ENCODE measurements around the gene COG7.
"Not testable (repeated sequence)": the region's sequence is repeated elsewhere in the genome, so short reads cannot be mapped to it uniquely, and the experiment has no call there.

Gene COG7

DNA sequence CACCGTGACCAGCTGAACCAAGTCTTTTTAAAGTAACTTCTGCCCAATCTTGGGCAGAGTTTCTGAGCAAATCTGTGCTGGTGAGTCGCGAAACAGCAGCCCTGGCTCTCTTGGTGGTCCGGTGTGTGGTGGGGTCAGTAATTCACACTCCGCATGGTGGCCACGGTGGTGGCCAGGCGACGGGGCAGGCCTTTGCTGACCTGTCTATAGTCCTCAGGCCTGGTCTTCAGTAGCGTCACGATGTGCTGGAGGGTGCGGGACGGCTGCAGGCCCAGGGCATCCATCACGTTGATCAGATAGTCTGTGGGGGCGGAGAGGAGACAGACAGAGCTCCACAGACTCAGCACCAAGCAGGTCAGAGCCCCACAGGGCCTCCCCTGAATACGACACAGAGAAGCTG, 64.2 kb downstream of the COG7 start:
- Histone ChIP-seq H3K27me3 (ENCODE audit: control insufficient read depth, insufficient read depth, low read length) (no peaks in the 10 kb centered on the region), H3K27ac (ENCODE audit: low read depth, low read length) (no peak overlapping the region), H3K4me1 (ENCODE audit: control insufficient read depth, insufficient read depth, low read length) (no peaks in the 10 kb centered on the region), H3K9ac (ENCODE audit: low read length) (no peak overlapping the region), H3K4me3 (ENCODE audit: low read length) (no peak overlapping the region), H3K36me3 (ENCODE audit: control insufficient read depth, insufficient read depth, low read length) (peaks cover 14% of the 10 kb centered on the region)

GRCh38 chr16:23387666-23388065, 65.3 kb downstream of the COG7 start:
- no peaks in the 10 kb centered on the region for H3K4me1 ChIP-seq (ENCODE audit: control insufficient read depth, insufficient read depth, low read length)
- no peak overlapping the region for H3K27ac ChIP-seq (ENCODE audit: low read depth, low read length)
- peaks cover 14% of the 10 kb centered on the region for H3K36me3 ChIP-seq (ENCODE audit: control insufficient read depth, insufficient read depth, low read length)
- no peak overlapping the region for H3K4me3 ChIP-seq (ENCODE audit: low read length)
- no peaks in the 10 kb centered on the region for H3K27me3 ChIP-seq (ENCODE audit: control insufficient read depth, insufficient read depth, low read length)
- no peak overlapping the region for H3K9ac ChIP-seq (ENCODE audit: low read length)

GRCh38 chr16:23385441-23385840, 67.5 kb downstream of the COG7 start:
- Histone ChIP-seq H3K9ac (ENCODE audit: low read length) (no peak overlapping the region), H3K27ac (ENCODE audit: low read depth, low read length) (no peak overlapping the region), H3K36me3 (ENCODE audit: control insufficient read depth, insufficient read depth, low read length) (peaks cover 2% of the 10 kb centered on the region)

DNA sequence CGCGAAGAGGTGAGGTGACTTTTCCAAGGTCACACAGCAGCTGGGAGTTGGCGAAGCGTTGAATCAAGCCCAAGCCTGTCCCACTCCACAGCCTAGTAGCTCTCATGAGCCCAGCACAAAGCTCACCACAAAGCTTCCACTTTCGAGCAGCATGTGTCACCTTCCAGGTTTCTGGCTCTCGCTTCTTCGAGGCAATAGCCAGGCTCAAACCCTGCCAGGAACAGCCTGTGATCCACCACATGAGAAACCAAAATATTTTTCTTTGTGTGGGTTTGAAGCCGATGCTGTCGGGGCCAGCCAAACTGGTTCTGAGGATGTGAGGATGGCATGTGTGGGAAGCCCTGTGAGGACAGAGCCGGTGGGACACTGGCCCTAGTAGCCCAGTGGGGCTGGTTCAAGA, 68.1 kb downstream of the COG7 start:
- Histone ChIP-seq H3K4me1 (ENCODE audit: control insufficient read depth, insufficient read depth, low read length) (no peaks in the 10 kb centered on the region), H3K36me3 (ENCODE audit: control insufficient read depth, insufficient read depth, low read length) (peaks cover 2% of the 10 kb centered on the region), H3K27ac (ENCODE audit: low read depth, low read length) (no peak overlapping the region), H3K27me3 (ENCODE audit: control insufficient read depth, insufficient read depth, low read length) (no peaks in the 10 kb centered on the region), H3K9ac (ENCODE audit: low read length) (no peak overlapping the region), H3K4me3 (ENCODE audit: low read length) (no peak overlapping the region)

More at GRCh38 chr16:23385441-23385840, 67.5 kb downstream of the COG7 start:
- Histone ChIP-seq H3K4me3 (ENCODE audit: low read length) (no peak overlapping the region), H3K27me3 (ENCODE audit: control insufficient read depth, insufficient read depth, low read length) (no peaks in the 10 kb centered on the region), H3K4me1 (ENCODE audit: control insufficient read depth, insufficient read depth, low read length) (no peaks in the 10 kb centered on the region)

DNA sequence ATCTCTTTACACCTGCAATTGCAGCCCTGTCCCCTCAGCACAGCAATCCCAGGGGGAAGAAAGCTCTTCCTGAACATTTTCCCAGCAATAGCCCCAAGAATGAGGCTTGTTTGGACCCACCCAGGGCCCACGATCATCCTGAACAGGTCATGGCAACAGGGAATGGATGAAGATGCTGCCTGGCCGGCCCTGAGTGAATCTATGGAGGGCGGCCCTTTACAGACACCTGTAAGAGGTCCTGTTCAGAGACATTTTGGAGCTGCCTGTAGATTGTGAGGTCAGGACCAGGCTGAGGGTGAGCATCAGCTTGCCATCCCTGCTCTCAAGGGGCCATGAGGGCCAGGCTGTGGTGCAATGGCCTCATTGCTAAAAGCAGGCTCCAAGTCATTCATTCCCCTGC, 69.1 kb downstream of the COG7 start:
- Histone ChIP-seq H3K4me1 (ENCODE audit: control insufficient read depth, insufficient read depth, low read length) (no peaks in the 10 kb centered on the region), H3K9ac (ENCODE audit: low read length) (no peak overlapping the region), H3K27ac (ENCODE audit: low read depth, low read length) (no peak overlapping the region), H3K27me3 (ENCODE audit: control insufficient read depth, insufficient read depth, low read length) (no peaks in the 10 kb centered on the region), H3K4me3 (ENCODE audit: low read length) (no peak overlapping the region), H3K36me3 (ENCODE audit: control insufficient read depth, insufficient read depth, low read length) (no peaks in the 10 kb centered on the region)

GRCh38 chr16:23382279-23382678, 70.7 kb downstream of the COG7 start:
- Histone ChIP-seq H3K27ac (ENCODE audit: low read depth, low read length) (no peak overlapping the region), H3K9ac (ENCODE audit: low read length) (no peak overlapping the region), H3K27me3 (ENCODE audit: control insufficient read depth, insufficient read depth, low read length) (no peaks in the 10 kb centered on the region), H3K4me1 (ENCODE audit: control insufficient read depth, insufficient read depth, low read length) (no peaks in the 10 kb centered on the region), H3K4me3 (ENCODE audit: low read length) (no peak overlapping the region), H3K36me3 (ENCODE audit: control insufficient read depth, insufficient read depth, low read length) (no peaks in the 10 kb centered on the region)

DNA sequence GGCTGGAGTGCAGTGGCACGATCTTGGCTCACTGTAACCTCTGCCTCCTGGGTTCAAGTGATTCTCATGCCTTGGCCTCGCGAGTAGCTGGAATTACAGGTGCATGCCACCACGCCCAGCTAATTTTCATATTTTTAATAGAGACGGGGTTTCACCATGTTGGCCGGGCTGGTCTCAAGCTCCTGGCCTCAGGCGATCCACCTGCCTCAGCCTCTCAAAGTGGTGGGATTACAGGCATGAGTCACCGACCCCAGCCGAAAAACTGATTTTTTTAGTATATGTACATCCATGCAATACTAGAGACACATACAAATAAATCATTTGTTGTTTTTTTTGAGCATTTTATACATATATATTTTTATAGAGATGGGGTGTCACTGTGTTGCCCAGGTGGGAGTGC, 71.3 kb downstream of the COG7 start:
- H3K4me1 ChIP-seq (ENCODE audit: control insufficient read depth, insufficient read depth, low read length) = not testable (repeated sequence)

GRCh38 chr16:23380501-23380951, 72.5 kb downstream of the COG7 start:
- Histone ChIP-seq H3K4me1 (ENCODE audit: control insufficient read depth, insufficient read depth, low read length) (no peaks in the 10 kb centered on the region), H3K4me3 (ENCODE audit: low read length) (no peak overlapping the region), H3K9ac (ENCODE audit: low read length) (no peak overlapping the region)

More for the DNA sequence above, 71.3 kb downstream of the COG7 start:
- H3K36me3 ChIP-seq (ENCODE audit: control insufficient read depth, insufficient read depth, low read length); H3K27me3 ChIP-seq (ENCODE audit: control insufficient read depth, insufficient read depth, low read length); H3K9ac ChIP-seq (ENCODE audit: low read length); H3K27ac ChIP-seq (ENCODE audit: low read depth, low read length); H3K4me3 ChIP-seq (ENCODE audit: low read length): not testable (repeated sequence)

GRCh38 chr16:23379707-23380106, 73.3 kb downstream of the COG7 start:
- Histone ChIP-seq H3K27ac (ENCODE audit: low read depth, low read length) (no peak overlapping the region), H3K27me3 (ENCODE audit: control insufficient read depth, insufficient read depth, low read length) (no peaks in the 10 kb centered on the region), H3K36me3 (ENCODE audit: control insufficient read depth, insufficient read depth, low read length) (no peaks in the 10 kb centered on the region), H3K4me1 (ENCODE audit: control insufficient read depth, insufficient read depth, low read length) (no peaks in the 10 kb centered on the region), H3K4me3 (ENCODE audit: low read length) (no peak overlapping the region), H3K9ac (ENCODE audit: low read length) (no peak overlapping the region)

More at GRCh38 chr16:23380501-23380951, 72.5 kb downstream of the COG7 start:
- Histone ChIP-seq H3K27me3 (ENCODE audit: control insufficient read depth, insufficient read depth, low read length) (no peaks in the 10 kb centered on the region), H3K27ac (ENCODE audit: low read depth, low read length) (no peak overlapping the region), H3K36me3 (ENCODE audit: control insufficient read depth, insufficient read depth, low read length) (no peaks in the 10 kb centered on the region)

DNA sequence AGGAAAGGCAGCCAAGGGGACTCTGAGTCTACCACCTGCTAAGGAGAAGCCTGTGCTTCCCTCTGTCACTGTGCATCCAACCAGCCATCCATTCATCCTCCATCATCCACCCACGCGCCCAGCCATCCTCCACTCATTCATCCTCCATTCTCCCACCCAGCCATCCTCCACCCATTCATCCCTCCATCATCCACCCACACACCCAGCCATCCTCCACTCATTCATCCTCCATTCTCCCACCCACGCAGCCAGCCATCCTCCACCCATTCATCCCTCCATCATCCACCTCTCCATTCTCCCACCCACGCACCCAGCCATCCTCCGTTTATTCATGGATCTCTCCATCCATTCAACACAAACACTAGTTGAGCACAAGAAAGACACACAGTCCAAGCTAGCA, 74.1 kb downstream of the COG7 start:
- Histone ChIP-seq H3K4me3 (ENCODE audit: low read length) (no peak overlapping the region), H3K27me3 (ENCODE audit: control insufficient read depth, insufficient read depth, low read length) (no peaks in the 10 kb centered on the region), H3K4me1 (ENCODE audit: control insufficient read depth, insufficient read depth, low read length) (no peaks in the 10 kb centered on the region), H3K9ac (ENCODE audit: low read length) (no peak overlapping the region), H3K36me3 (ENCODE audit: control insufficient read depth, insufficient read depth, low read length) (no peaks in the 10 kb centered on the region), H3K27ac (ENCODE audit: low read depth, low read length) (no peak overlapping the region)

- no peak overlapping the region for H3K27ac ChIP-seq (ENCODE audit: low read depth, low read length)
- H3K27me3 ChIP-seq (ENCODE audit: control insufficient read depth, insufficient read depth, low read length) = no peaks in the 10 kb centered on the region
- H3K4me1 ChIP-seq (ENCODE audit: control insufficient read depth, insufficient read depth, low read length) = no peaks in the 10 kb centered on the region
- H3K36me3 ChIP-seq (ENCODE audit: control insufficient read depth, insufficient read depth, low read length) = no peaks in the 10 kb centered on the region
- no peak overlapping the region for H3K4me3 ChIP-seq (ENCODE audit: low read length)
- H3K9ac ChIP-seq (ENCODE audit: low read length) = no peak overlapping the region
Observed at GRCh38 chr16:23378256-23378655, 74.7 kb downstream of the COG7 start.

GRCh38 chr16:23377071-23377931, 75.7 kb downstream of the COG7 start:
- no peak overlapping the region for H3K9ac ChIP-seq (ENCODE audit: low read length)

DNA sequence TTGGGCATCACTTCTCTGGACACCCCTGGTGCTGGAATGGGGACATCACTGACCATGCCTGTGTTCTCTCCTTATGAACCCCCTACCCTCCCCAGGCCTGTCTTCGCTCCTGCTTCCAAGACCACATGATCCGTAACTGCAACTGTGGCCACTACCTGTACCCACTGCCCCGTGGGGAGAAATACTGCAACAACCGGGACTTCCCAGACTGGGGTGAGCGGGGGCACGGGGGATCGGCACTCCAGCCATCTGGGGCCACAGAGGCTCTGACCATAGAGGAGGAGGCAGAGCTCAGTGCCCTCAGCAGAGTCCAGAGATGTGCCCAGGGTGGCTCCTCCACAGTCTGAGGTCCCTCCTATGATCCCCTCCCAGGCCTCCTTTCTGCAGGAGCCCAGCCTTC, 77.3 kb downstream of the COG7 start:
- Histone ChIP-seq H3K27me3 (ENCODE audit: control insufficient read depth, insufficient read depth, low read length) (no peaks in the 10 kb centered on the region), H3K9ac (ENCODE audit: low read length) (no peak overlapping the region), H3K27ac (ENCODE audit: low read depth, low read length) (no peak overlapping the region)

More at GRCh38 chr16:23377071-23377931, 75.7 kb downstream of the COG7 start:
- no peaks in the 10 kb centered on the region for H3K36me3 ChIP-seq (ENCODE audit: control insufficient read depth, insufficient read depth, low read length)
- H3K27me3 ChIP-seq (ENCODE audit: control insufficient read depth, insufficient read depth, low read length) = no peaks in the 10 kb centered on the region
- H3K27ac ChIP-seq (ENCODE audit: low read depth, low read length) = no peak overlapping the region
- no peaks in the 10 kb centered on the region for H3K4me1 ChIP-seq (ENCODE audit: control insufficient read depth, insufficient read depth, low read length)
- no peak overlapping the region for H3K4me3 ChIP-seq (ENCODE audit: low read length)

More for the DNA sequence above, 77.3 kb downstream of the COG7 start:
- Histone ChIP-seq H3K4me1 (ENCODE audit: control insufficient read depth, insufficient read depth, low read length) (no peaks in the 10 kb centered on the region), H3K36me3 (ENCODE audit: control insufficient read depth, insufficient read depth, low read length) (no peaks in the 10 kb centered on the region), H3K4me3 (ENCODE audit: low read length) (no peak overlapping the region)
